ENCODE data around the gene UHRF1. TPM values are rescaled to one million over a fixed set of nuclear protein-coding genes. Genes with fewer than 3 reads are reported as not detected.
"Not testable (repeated sequence)": the region's sequence is repeated elsewhere in the genome, so short reads cannot be mapped to it uniquely, and the experiment has no call there.

Gene UHRF1
- total and polyA plus RNA-seq, 9 donors, result 19.2 to 42.5 (median 33.0) TPM

GRCh38 chr19:4969772-4970531, 60.7 kb downstream of the UHRF1 start:
- Histone ChIP-seq H3K4me3 (ENCODE audit: low read length) (peak overlapping the region; percentile 60), H3K27ac (ENCODE audit: low read length) (peak overlapping the region; percentile 47), H3K36me3 (ENCODE audit: control insufficient read depth, insufficient read depth, low read length) (no peaks in the 10 kb centered on the region), H3K4me1 (ENCODE audit: control insufficient read depth, insufficient read depth, low read length) (peaks cover 39% of the 10 kb centered on the region), H3K27me3 (ENCODE audit: control insufficient read depth, insufficient read depth, low read length) (no peaks in the 10 kb centered on the region), H3K9me3 (replicated peaks; ENCODE audit: control insufficient read depth, low read depth, low read length) (no peaks in the 10 kb centered on the region)
- peak; percentile 48 for DNase-seq
- 5% methylated on average over 16 of the region's 25 CpGs for WGBS (ENCODE audit: insufficient coverage)

DNA sequence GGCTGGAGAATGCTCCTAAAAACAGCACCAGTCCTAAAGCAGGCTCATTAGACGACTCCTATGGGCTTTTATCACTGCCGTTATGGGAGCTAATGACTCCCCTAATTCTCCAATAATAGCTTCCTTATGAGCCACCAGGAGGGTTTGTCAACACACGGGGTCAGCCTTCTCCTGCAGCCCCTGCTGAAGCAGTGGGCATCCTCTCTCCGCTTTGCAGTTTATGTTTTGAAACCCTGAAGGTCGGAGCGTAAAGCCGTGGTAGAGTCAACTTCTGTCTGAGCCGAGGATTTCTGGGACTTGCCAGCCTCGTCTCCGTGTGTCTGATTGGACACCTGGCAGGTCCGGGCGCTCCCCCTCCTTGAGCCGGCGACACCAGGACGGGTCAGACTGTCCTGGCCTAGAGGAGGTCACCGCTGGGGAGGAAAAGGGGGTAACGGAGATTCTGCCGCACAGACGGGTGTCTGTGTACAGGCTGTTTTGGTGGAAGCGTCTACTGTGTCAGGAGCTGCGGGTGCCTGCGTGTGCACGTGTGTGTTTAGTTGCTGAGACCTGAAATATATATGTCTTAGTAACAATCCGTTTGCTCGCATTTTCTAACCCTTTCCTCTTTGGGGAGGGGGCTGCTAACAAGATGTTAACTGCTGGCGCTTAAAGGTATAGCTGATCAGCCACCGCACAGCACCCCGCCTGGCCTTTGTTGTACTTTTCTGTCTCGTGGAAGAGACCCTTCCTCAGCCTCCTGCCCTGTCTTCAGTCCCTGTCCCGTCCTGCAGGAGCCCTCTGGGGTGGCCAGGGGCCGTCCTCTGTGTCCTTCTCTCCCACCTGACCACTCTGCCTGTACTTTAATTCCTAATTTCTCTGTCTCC, 61.5 kb downstream of the UHRF1 start:
- H3K4me1 ChIP-seq (ENCODE audit: control insufficient read depth, insufficient read depth, low read length), result peaks cover 40% of the 10 kb centered on the region
- H3K9me3 ChIP-seq (replicated peaks; ENCODE audit: control insufficient read depth, low read depth, low read length), result no peaks in the 10 kb centered on the region
- H3K27me3 ChIP-seq (ENCODE audit: control insufficient read depth, insufficient read depth, low read length), result no peaks in the 10 kb centered on the region
- peak overlapping the region; percentile 60 for H3K4me3 ChIP-seq (ENCODE audit: low read length)
- WGBS (ENCODE audit: insufficient coverage), result 7% methylated on average over 19 of the region's 31 CpGs
- H3K27ac ChIP-seq (ENCODE audit: low read length), result peak overlapping the region; percentile 47
- H3K36me3 ChIP-seq (ENCODE audit: control insufficient read depth, insufficient read depth, low read length), result no peaks in the 10 kb centered on the region
- no peak for DNase-seq

DNA sequence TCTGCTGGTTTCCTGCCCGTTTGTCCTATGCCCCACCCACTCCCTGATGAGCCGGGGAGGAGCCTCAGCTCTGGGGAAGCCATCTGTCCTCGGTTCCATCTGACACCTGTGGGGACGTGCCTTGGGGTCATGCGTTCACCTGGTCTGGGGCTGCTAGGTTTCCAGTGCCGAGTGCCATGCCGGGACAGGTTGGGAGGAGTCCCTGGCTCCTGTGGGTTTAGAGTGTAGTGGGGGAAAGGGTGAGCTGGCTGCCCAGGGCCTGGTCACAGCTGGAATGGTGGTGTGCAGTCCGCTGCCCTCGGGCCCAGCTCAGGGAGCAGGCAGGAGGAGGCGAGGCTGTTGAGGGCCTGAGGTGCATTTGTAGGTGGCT, 62.1 kb downstream of the UHRF1 start:
- no peaks in the 10 kb centered on the region for H3K27me3 ChIP-seq (ENCODE audit: control insufficient read depth, insufficient read depth, low read length)
- 36% methylated on average over 10 of the region's 10 CpGs for WGBS (ENCODE audit: insufficient coverage)
- peaks cover 40% of the 10 kb centered on the region for H3K4me1 ChIP-seq (ENCODE audit: control insufficient read depth, insufficient read depth, low read length)
- no peaks in the 10 kb centered on the region for H3K9me3 ChIP-seq (replicated peaks; ENCODE audit: control insufficient read depth, low read depth, low read length)
- DNase-seq, result no peak
- H3K36me3 ChIP-seq (ENCODE audit: control insufficient read depth, insufficient read depth, low read length), result no peaks in the 10 kb centered on the region
- no peak overlapping the region for H3K27ac ChIP-seq (ENCODE audit: low read length)
- no peak overlapping the region for H3K4me3 ChIP-seq (ENCODE audit: low read length)

DNA sequence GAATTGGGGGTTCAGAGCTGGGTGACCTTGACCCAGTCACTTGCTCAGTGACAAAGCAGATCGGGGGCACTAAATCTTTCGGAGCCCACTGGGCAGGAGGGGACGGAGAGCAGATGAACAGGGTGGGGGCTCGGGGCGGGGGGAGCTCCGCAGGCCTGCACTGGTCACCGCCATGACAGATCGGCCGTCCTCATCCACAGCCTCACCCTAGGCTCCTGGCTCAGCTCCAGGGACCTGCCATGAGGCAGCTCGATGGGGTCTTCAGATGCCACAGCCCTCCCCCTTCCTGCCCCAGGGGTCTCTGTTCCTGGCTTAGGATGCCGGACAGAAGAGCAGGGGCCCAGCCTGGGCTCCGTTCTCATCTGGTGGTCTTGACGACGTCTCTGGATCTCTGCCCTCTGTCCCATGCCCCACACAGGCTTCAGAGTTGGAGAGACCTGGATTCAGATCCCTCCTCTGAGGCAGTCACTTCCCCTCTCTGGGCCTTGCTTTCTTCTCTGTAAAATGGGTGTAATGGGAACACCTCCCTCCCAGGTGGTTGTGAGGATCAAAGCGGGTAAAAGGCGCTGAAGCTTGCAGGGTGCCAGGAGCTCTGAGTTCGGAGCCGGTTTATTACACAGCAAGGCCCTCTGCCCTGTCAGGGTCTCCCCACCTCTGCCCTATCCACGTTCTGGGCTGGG, 62.7 kb downstream of the UHRF1 start:
- no peaks in the 10 kb centered on the region for H3K9me3 ChIP-seq (replicated peaks; ENCODE audit: control insufficient read depth, low read depth, low read length)
- no peak overlapping the region for H3K27ac ChIP-seq (ENCODE audit: low read length)
- H3K4me1 ChIP-seq (ENCODE audit: control insufficient read depth, insufficient read depth, low read length), result peaks cover 45% of the 10 kb centered on the region
- no peaks in the 10 kb centered on the region for H3K36me3 ChIP-seq (ENCODE audit: control insufficient read depth, insufficient read depth, low read length)
- no peak overlapping the region for H3K4me3 ChIP-seq (ENCODE audit: low read length)
- no peaks in the 10 kb centered on the region for H3K27me3 ChIP-seq (ENCODE audit: control insufficient read depth, insufficient read depth, low read length)
- DNase-seq, result no peak
- WGBS (ENCODE audit: insufficient coverage), result 77% methylated on average over 13 of the region's 19 CpGs

DNA sequence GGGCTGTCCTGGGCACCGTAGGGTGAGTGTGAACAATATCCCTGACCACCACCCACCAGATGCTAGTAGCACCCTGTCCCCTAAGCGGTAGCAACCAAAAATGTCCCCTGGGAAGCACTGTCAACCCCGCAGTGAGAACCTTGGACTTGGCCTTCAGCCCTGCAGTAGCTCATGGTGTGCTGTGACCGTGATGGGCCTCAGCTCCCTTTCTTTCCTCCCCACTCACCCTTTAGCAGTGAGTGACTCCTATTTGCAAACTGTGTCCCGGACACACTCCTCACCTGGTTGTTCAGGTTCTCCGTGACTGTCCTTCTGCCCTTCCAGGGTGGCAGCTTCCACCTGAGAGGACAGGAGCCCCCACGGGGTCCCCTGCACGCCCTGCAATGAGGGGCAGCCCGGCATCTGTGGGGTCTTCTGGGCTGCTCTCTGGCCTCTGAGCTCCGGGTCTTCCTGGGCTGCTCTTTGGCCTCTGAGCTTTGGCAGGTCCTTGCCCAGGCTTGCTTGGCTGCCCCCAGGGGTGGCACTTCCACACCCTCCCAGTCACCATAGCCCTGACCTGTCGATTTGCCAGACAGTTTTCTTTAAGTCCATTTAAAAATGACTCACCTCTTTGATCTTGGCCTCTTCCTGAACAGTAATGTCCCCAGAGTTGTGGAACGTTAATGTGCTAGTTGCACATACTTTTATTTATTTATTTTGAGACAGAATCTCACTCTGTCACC, 63.4 kb downstream of the UHRF1 start:
- Histone ChIP-seq H3K9me3 (replicated peaks; ENCODE audit: control insufficient read depth, low read depth, low read length) (no peaks in the 10 kb centered on the region), H3K27ac (ENCODE audit: low read length) (no peak overlapping the region), H3K4me3 (ENCODE audit: low read length) (no peak overlapping the region), H3K36me3 (ENCODE audit: control insufficient read depth, insufficient read depth, low read length) (peaks cover 3% of the 10 kb centered on the region), H3K4me1 (ENCODE audit: control insufficient read depth, insufficient read depth, low read length) (peaks cover 52% of the 10 kb centered on the region), H3K27me3 (ENCODE audit: control insufficient read depth, insufficient read depth, low read length) (no peaks in the 10 kb centered on the region)
- 88% methylated on average over 10 of the region's 12 CpGs for WGBS (ENCODE audit: insufficient coverage)
- no peak for DNase-seq

DNA sequence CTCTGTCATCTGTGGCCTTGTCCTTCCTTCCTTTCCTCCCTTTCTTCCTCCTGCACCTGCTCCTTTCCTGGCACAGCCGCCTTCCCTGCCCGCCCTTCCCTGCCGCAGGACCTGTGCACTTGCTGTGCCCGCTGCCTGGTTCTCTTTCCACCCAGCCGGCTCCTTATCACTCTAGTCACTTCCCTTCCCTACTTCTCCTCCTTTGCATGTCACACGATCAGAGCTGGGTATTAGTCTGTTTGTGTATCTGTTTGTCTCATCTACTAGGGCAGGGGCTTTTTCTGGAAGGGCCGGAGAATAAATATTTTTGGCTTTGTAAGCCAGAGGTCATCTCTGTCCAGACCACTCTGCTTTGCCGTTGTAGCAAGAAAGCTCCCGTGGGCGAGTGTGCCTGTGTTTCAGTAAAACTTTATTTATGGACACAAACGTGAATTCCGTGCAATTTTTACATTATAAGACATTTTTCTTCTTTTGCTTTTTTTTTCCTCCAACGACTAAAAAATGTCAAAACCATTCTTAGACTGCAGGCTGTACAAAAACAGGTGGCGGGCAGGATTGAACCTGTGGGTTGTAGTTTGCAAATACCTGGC, 65.7 kb downstream of the UHRF1 start:
- no peak for DNase-seq
- Histone ChIP-seq H3K36me3 (ENCODE audit: control insufficient read depth, insufficient read depth, low read length) (peaks cover 4% of the 10 kb centered on the region), H3K9me3 (replicated peaks; ENCODE audit: control insufficient read depth, low read depth, low read length) (no peaks in the 10 kb centered on the region), H3K4me3 (ENCODE audit: low read length) (no peak overlapping the region), H3K27me3 (ENCODE audit: control insufficient read depth, insufficient read depth, low read length) (no peaks in the 10 kb centered on the region), H3K27ac (ENCODE audit: low read length) (no peak overlapping the region), H3K4me1 (ENCODE audit: control insufficient read depth, insufficient read depth, low read length) (peaks cover 55% of the 10 kb centered on the region)
- WGBS (ENCODE audit: insufficient coverage), result 95% methylated on average over 4 of the region's 14 CpGs

DNA sequence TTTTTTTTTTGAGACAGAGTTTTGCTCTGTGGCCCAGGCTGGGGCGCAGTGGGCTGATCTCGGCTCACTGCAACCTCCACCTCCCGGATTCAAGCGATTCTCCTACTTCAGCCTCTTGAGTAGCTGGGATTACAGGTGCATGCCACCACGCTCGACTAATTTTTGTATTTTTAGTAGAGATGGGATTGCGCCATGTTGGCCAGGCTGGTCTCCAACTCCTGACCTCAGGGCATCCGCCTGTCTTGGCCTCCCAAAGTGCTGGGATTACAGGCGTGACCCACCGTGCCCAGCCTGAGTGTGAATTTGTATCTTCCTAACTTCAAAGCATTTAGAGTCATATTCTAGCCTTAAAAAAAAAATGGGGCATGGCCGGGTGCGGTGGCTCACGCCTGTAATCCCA, 66.3 kb downstream of the UHRF1 start:
- not testable (repeated sequence) for H3K9me3 ChIP-seq (replicated peaks; ENCODE audit: control insufficient read depth, low read depth, low read length); H3K27me3 ChIP-seq (ENCODE audit: control insufficient read depth, insufficient read depth, low read length); H3K27ac ChIP-seq (ENCODE audit: low read length); H3K36me3 ChIP-seq (ENCODE audit: control insufficient read depth, insufficient read depth, low read length); DNase-seq; H3K4me3 ChIP-seq (ENCODE audit: low read length)
- 100% methylated on average over 5 of the region's 13 CpGs for WGBS (ENCODE audit: insufficient coverage)
- H3K4me1 ChIP-seq (ENCODE audit: control insufficient read depth, insufficient read depth, low read length), result peaks cover 48% of the 10 kb centered on the region

- Histone ChIP-seq H3K4me3 (ENCODE audit: low read length) (no peak overlapping the region), H3K27me3 (ENCODE audit: control insufficient read depth, insufficient read depth, low read length) (no peaks in the 10 kb centered on the region), H3K4me1 (ENCODE audit: control insufficient read depth, insufficient read depth, low read length) (peaks cover 43% of the 10 kb centered on the region), H3K27ac (ENCODE audit: low read length) (peak overlapping the region; percentile 54), H3K9me3 (replicated peaks; ENCODE audit: control insufficient read depth, low read depth, low read length) (no peaks in the 10 kb centered on the region), H3K36me3 (ENCODE audit: control insufficient read depth, insufficient read depth, low read length) (peaks cover 7% of the 10 kb centered on the region)
- WGBS (ENCODE audit: insufficient coverage), result 56% methylated on average over 25 of the region's 33 CpGs
- peak; percentile 88 for DNase-seq
These were observed 67.3 kb downstream of the UHRF1 start for GRCh38 chr19:4976401-4977298.

Data from muscle of leg (tissue), 11 donors.